A549 (cell line): ENCODE measurements around the gene UNC5A. TPM values are rescaled to one million over a fixed set of nuclear protein-coding genes. Genes with fewer than 3 reads are reported as not detected.

Experiments
- ATAC-seq, 2 experiments: fragments of 200-7000 bp in 1 of 2; fragments of >200 bp in 1 of 2; cut with Nextera tagmentation in 1 of 2; cut with Tn5 transposase in 1 of 2; 3 replicates each; pipeline versions ENCODE4 v1.8.0 to v1.9.1; 2018 to 2020; ENCODE audit warnings: mild to moderate bottlenecking in 1 of 2, moderate library complexity in 1 of 2
- CTCF ChIA-PET: fragments of 300-600 bp; sonication (Branson Sonifier 250); formaldehyde crosslinking; extraction: SDS; loops from one replicate; lab custom pipeline; 2021; ENCODE audit warnings: antibody characterized with exemption, inconsistent platforms; lab: Yijun Ruan, JAX
- POLR2A ChIA-PET: fragments of 350-600 bp; formaldehyde crosslinking; extraction: SDS; loops from one replicate; lab custom pipeline; 2021; ENCODE audit warnings: antibody characterized with exemption, inconsistent platforms; lab: Yijun Ruan, JAX
- DNase-seq, 2 experiments: peaks; one replicate each; pipeline versions ENCODE4 v3.0.0 to v3.0.0-alpha.2; 2011 to 2016; ENCODE audit warnings: low read depth in 1 of 2, low spot score in 1 of 2
- FAIRE-seq: peaks from 2 replicates; lab custom pipeline; 2011; peaks lifted over from hg19 to GRCh38; lab: Jason Lieb, UNC
- H3K27ac ChIP-seq, 2 experiments: fragments of >200 bp; sonication (Bioruptor Twin); formaldehyde crosslinking; 3 replicates each; pipeline ENCODE4 v1.5.1; 2016 to 2017
- H3K4me1 ChIP-seq: fragments of >200 bp; sonication (Bioruptor Twin); formaldehyde crosslinking; 3 replicates; pipeline ENCODE4 v1.6.1; 2016
- H3K4me2 ChIP-seq: fragments of >200 bp; sonication (Bioruptor Twin); formaldehyde crosslinking; 3 replicates; pipeline ENCODE4 v1.6.1; 2016
- H3K4me3 ChIP-seq: fragments of >200 bp; sonication (Bioruptor Twin); formaldehyde crosslinking; 3 replicates; pipeline ENCODE4 v1.5.1; 2016
- H3K9me3 ChIP-seq: fragments of >200 bp; sonication (Bioruptor Twin); formaldehyde crosslinking; 3 replicates; pipeline ENCODE4 v1.6.1; 2016
- BHLHE40 ChIP-seq: IDR thresholded peaks from 2 replicates; pipeline ENCODE4 v1.6.1; 2012; ENCODE audit warnings: low read depth, low read length, inconsistent platforms
- CEBPB ChIP-seq, 2 experiments: fragments of >200 bp in 1 of 2; sonication (Bioruptor Twin) in 1 of 2; formaldehyde crosslinking in 1 of 2; IDR thresholded peaks; 2 replicates each; pipeline ENCODE4 v1.6.1; 2012 to 2016
- EHF ChIP-seq: fragments of 250-450 bp; sonication (Bioruptor Pico); IDR thresholded peaks from 2 replicates; pipeline ENCODE4 v1.5.0; 2020; ENCODE audit warnings: mild to moderate bottlenecking
- EHMT2 ChIP-seq: fragments of 200-600 bp; sonication (generic); IDR thresholded peaks from 2 replicates; pipeline ENCODE4 v1.6.1; 2016; ENCODE audit warnings: antibody characterized with exemption, low read depth, mild to moderate bottlenecking, moderate library complexity
- FOSL2 ChIP-seq, 2 experiments: fragments of 450-650 bp in 1 of 2; fragments of >200 bp in 1 of 2; sonication (Bioruptor Twin) in 1 of 2; formaldehyde crosslinking; IDR thresholded peaks; 2 replicates each; pipeline versions ENCODE4 v1.5.0 to v1.6.1; 2016 to 2020; ENCODE audit warnings: mild to moderate bottlenecking in 1 of 2, moderate library complexity in 1 of 2
- HDAC2 ChIP-seq: fragments of 200-600 bp; sonication (generic); IDR thresholded peaks from 2 replicates; pipeline ENCODE4 v1.6.1; 2016
- HEYL ChIP-seq: fragments of 250-450 bp; sonication (Bioruptor Pico); IDR thresholded peaks from 2 replicates; pipeline ENCODE4 v1.8.0; 2021; ENCODE audit warnings: mild to moderate bottlenecking, moderate library complexity
- HOXB5 ChIP-seq: fragments of 250-450 bp; sonication (Bioruptor Pico); IDR thresholded peaks from 2 replicates; pipeline ENCODE4 v1.5.0; 2020; ENCODE audit warnings: mild to moderate bottlenecking, moderate library complexity
- JUNB ChIP-seq: fragments of >200 bp; sonication (Bioruptor Twin); formaldehyde crosslinking; IDR thresholded peaks from 2 replicates; pipeline ENCODE4 v1.6.1; 2016
- MAFK ChIP-seq: fragments of 450-650 bp; IDR thresholded peaks from 2 replicates; pipeline ENCODE4 v1.6.1; 2014; ENCODE audit not compliant: partially characterized antibody
- NR3C1 ChIP-seq: fragments of >200 bp; sonication (Bioruptor Twin); formaldehyde crosslinking; IDR thresholded peaks from 3 replicates; pipeline ENCODE4 v1.6.1; 2017
- PHF8 ChIP-seq: fragments of 200-600 bp; sonication (generic); IDR thresholded peaks from 2 replicates; pipeline ENCODE4 v1.6.1; 2016; ENCODE audit warnings: low read depth, mild to moderate bottlenecking, antibody characterized with exemption, moderate library complexity, borderline replicate concordance
- RAD21 ChIP-seq, 2 experiments: fragments of >200 bp in 1 of 2; sonication (Bioruptor Twin) in 1 of 2; formaldehyde crosslinking in 1 of 2; IDR thresholded peaks in 1 of 2; conservative IDR thresholded peaks in 1 of 2; 2 replicates in 1 of 2; 3 replicates in 1 of 2; pipeline ENCODE4 v1.6.1; 2012 to 2018; ENCODE audit warnings: inconsistent platforms in 1 of 2
- RARB ChIP-seq: fragments of 250-450 bp; sonication (Bioruptor Pico); IDR thresholded peaks from 2 replicates; pipeline ENCODE4 v1.8.0; 2021; ENCODE audit warnings: mild to moderate bottlenecking, moderate library complexity
- RCOR1 ChIP-seq: fragments of 150-350 bp; IDR thresholded peaks from 2 replicates; pipeline ENCODE4 v1.6.1; 2014; ENCODE audit warnings: antibody characterized with exemption, low read length, low read depth
- RFX5 ChIP-seq: fragments of 450-650 bp; IDR thresholded peaks from 2 replicates; pipeline ENCODE4 v1.7.1; 2014; ENCODE audit warnings: antibody characterized with exemption, mild to moderate bottlenecking, moderate library complexity
- SREBF2 ChIP-seq: fragments of 450-650 bp; IDR thresholded peaks from 2 replicates; pipeline ENCODE4 v1.6.1; 2014; ENCODE audit warnings: mild to moderate bottlenecking, moderate library complexity
- TFCP2L1 ChIP-seq: fragments of 250-450 bp; sonication (Bioruptor Pico); IDR thresholded peaks from 2 replicates; pipeline ENCODE4 v1.5.0; 2021; ENCODE audit warnings: mild to moderate bottlenecking
- TP53 ChIP-seq: fragments of 250-450 bp; sonication (Bioruptor Pico); IDR thresholded peaks from 2 replicates; pipeline ENCODE4 v1.5.0; 2021; ENCODE audit warnings: mild to moderate bottlenecking, moderate library complexity
- ZC3H11A ChIP-seq: fragments of 450-650 bp; IDR thresholded peaks from 2 replicates; pipeline ENCODE4 v1.6.1; 2014; ENCODE audit warnings: antibody characterized with exemption, mild to moderate bottlenecking
- ZSCAN20 ChIP-seq: fragments of 250-450 bp; sonication (Bioruptor Pico); IDR thresholded peaks from 2 replicates; pipeline ENCODE4 v1.8.0; 2022; ENCODE audit warnings: mild to moderate bottlenecking, moderate library complexity
- WGBS: methylation state at CpG from one replicate; pipeline ENCODE4 v1.1.6; 2017; ENCODE audit errors: missing lambda C conversion rate; 5-methylcytosine and 5-hydroxymethylcytosine counted together
- polyA plus RNA-seq, 4 experiments: library from polyadenylated mRNA; depleted of rRNA in 3 of 4; stranded (reverse); fragments of >200 nt; fragmentation: RNase III in 1 of 4; extraction: RNeasy Plus Mini Kit Qiagen cat#74134 plus additional on column Dnase treatment in 1 of 4; gene quantifications; 2 replicates in 3 of 4; 3 replicates in 1 of 4; pipeline ENCODE4 v1.2.3, GENCODE V29; 2011 to 2017
- TF ChIP-seq, protein P1 (sequence below): IDR thresholded peaks from 2 replicates; pipeline ENCODE4 v1.6.1; 2012; ENCODE audit warnings: low read depth, borderline replicate concordance
- TF ChIP-seq, protein P2 (sequence below): IDR thresholded peaks from 2 replicates; pipeline ENCODE4 v1.6.1; 2012
- TF ChIP-seq, protein P3 (sequence below): fragments of 200-600 bp; sonication (generic); IDR thresholded peaks from 2 replicates; pipeline ENCODE4 v1.6.1; 2016; ENCODE audit warnings: antibody characterized with exemption, mild to moderate bottlenecking, moderate library complexity

The UNC5A gene
- polyA plus RNA-seq, 2 of the 4 experiments (the other 2 are of a cell fraction) = 0.03 to 0.14 TPM

DNA sequence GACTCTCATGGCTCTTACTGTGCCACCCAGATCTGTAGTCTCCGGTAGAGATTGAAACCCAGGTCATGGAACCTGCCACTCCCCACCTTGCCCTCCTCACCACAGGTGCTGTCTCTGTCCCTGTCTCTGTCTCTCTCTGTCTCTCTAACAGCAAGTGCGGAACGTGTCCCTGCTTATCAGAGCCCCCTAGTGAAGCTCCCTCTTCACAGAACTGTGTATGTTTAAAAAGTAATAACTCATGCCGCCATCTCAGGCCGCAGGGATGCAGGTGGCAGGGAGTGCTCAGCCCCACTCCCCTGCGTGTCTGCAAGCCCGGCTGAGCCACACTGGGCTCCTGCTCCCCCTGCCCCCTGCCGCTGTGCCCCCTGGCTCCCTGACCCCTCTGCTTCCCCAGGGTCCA lies 43.8 kb downstream of the UNC5A start:
- ATAC-seq = no peak
- no peak for FAIRE-seq
- no peak overlapping the region for H3K4me3 ChIP-seq
- POLR2A ChIA-PET = no interaction called here
- no peaks in the 10 kb centered on the region for H3K9me3 ChIP-seq
- no peak for DNase-seq
- TF ChIP-seq MAFK (no peak), TP53 (CRISPR knock-in tag) (no peak), RFX5 (no peak), CEBPB (IDR thresholded peaks at IDR 0.05) (no peak), HDAC2 (no peak), TFCP2L1 (CRISPR knock-in tag) (no peak), NR3C1 (no peak), RARB (CRISPR knock-in tag) (no peak), ZSCAN20 (CRISPR knock-in tag) (no peak), SREBF2 (no peak), FOSL2 (IDR thresholded peaks at IDR 0.05) (no peak), FOSL2 (CRISPR knock-in tag; IDR thresholded peaks at IDR 0.05) (no peak), RAD21 (conservative IDR thresholded peaks at IDR 0.05 in 1 of 2, IDR thresholded peaks at IDR 0.05 in 1 of 2) (no peak)
- TF ChIP-seq, all 56 proteins: peak for 0
- H3K4me1 ChIP-seq = no peaks in the 10 kb centered on the region
- CTCF ChIA-PET = interaction anchor here (0.6 to 1.2 kb wide), 2 partner anchors 133 to 193 kb away, joined by 3 read pairs; no protein-coding TSS in a partner anchor
- no peak overlapping the region for H3K27ac ChIP-seq
- 65% methylated on average over 7 of the region's 8 CpGs for WGBS
- no peak overlapping the region for H3K4me2 ChIP-seq

DNA sequence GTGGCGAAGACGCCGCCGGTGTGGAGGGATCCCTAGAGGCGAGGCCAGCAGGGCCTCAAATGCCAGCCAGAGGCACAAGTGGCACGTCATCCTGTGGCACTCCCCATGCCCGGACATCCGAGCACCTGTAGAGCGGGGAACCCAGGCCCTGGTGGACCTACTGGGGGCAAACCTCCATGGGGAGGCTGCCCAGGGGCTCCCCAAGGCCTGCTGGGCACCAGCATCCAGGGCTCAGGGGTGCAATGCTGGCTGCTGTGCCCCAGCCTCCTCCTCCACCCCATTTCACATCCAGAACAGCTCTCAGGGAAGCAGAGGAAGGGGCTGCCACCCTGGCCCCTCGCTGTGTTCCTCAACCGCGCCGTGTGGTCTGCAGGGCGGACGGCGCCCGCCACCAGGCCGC lies 45.2 kb downstream of the UNC5A start:
- DNase-seq (no peak), FAIRE-seq (no peak), ATAC-seq (no peak)
- H3K4me2 ChIP-seq = no peak overlapping the region
- WGBS = 71% methylated on average over 15 of the region's 18 CpGs
- H3K4me1 ChIP-seq = no peaks in the 10 kb centered on the region
- POLR2A ChIA-PET = no interaction called here
- CTCF ChIA-PET = interaction anchor here (0.8 to 1.1 kb wide), 2 partner anchors 11 to 14 kb away, joined by 3 read pairs; no protein-coding TSS in a partner anchor
- H3K4me3 ChIP-seq = no peak overlapping the region
- H3K9me3 ChIP-seq = no peaks in the 10 kb centered on the region
- H3K27ac ChIP-seq = no peak overlapping the region
- TF ChIP-seq SREBF2 = no peak
- no peak for TF ChIP-seq ZC3H11A
- no peak for TF ChIP-seq RCOR1
- TF ChIP-seq, protein P1, sequence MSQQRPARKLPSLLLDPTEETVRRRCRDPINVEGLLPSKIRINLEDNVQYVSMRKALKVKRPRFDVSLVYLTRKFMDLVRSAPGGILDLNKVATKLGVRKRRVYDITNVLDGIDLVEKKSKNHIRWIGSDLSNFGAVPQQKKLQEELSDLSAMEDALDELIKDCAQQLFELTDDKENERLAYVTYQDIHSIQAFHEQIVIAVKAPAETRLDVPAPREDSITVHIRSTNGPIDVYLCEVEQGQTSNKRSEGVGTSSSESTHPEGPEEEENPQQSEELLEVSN = no peak
- TF ChIP-seq HOXB5 (CRISPR knock-in tag) = no peak
- TF ChIP-seq HEYL = no peak
- TF ChIP-seq, protein P2, sequence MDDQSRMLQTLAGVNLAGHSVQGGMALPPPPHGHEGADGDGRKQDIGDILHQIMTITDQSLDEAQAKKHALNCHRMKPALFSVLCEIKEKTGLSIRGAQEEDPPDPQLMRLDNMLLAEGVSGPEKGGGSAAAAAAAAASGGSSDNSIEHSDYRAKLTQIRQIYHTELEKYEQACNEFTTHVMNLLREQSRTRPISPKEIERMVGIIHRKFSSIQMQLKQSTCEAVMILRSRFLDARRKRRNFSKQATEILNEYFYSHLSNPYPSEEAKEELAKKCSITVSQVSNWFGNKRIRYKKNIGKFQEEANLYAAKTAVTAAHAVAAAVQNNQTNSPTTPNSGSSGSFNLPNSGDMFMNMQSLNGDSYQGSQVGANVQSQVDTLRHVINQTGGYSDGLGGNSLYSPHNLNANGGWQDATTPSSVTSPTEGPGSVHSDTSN = no peak
- TF ChIP-seq PHF8 = no peak
- TF ChIP-seq BHLHE40 = no peak
- no peak for TF ChIP-seq EHMT2
- TF ChIP-seq, protein P3, sequence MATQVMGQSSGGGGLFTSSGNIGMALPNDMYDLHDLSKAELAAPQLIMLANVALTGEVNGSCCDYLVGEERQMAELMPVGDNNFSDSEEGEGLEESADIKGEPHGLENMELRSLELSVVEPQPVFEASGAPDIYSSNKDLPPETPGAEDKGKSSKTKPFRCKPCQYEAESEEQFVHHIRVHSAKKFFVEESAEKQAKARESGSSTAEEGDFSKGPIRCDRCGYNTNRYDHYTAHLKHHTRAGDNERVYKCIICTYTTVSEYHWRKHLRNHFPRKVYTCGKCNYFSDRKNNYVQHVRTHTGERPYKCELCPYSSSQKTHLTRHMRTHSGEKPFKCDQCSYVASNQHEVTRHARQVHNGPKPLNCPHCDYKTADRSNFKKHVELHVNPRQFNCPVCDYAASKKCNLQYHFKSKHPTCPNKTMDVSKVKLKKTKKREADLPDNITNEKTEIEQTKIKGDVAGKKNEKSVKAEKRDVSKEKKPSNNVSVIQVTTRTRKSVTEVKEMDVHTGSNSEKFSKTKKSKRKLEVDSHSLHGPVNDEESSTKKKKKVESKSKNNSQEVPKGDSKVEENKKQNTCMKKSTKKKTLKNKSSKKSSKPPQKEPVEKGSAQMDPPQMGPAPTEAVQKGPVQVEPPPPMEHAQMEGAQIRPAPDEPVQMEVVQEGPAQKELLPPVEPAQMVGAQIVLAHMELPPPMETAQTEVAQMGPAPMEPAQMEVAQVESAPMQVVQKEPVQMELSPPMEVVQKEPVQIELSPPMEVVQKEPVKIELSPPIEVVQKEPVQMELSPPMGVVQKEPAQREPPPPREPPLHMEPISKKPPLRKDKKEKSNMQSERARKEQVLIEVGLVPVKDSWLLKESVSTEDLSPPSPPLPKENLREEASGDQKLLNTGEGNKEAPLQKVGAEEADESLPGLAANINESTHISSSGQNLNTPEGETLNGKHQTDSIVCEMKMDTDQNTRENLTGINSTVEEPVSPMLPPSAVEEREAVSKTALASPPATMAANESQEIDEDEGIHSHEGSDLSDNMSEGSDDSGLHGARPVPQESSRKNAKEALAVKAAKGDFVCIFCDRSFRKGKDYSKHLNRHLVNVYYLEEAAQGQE = no peak
- no peak for TF ChIP-seq EHF (CRISPR knock-in tag)
- no peak for TF ChIP-seq TFCP2L1 (CRISPR knock-in tag)
- no peak for TF ChIP-seq JUNB
